ENCODE results near the gene TMPRSS15.

DNA sequence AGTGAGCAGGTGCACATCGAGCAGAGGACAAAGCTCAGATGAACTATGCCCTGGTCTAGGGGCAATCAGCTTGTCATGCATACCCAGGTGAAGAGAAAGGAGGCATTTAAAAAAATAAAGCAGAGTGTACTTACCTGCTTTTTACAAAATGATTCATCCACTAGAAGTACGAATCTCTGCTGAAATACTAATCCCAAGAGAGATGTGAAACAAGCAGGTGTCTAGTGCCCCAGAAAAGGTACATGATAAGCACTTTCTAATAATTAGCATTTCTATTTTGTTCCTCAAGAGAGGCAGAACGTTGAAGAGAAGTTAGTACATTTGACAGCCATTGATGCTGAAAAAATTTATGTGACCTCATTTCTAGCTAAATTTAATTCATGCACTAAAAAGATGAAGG is 127.8 kb downstream of the TMPRSS15 start:
- TF ChIP-seq, protein P1, sequence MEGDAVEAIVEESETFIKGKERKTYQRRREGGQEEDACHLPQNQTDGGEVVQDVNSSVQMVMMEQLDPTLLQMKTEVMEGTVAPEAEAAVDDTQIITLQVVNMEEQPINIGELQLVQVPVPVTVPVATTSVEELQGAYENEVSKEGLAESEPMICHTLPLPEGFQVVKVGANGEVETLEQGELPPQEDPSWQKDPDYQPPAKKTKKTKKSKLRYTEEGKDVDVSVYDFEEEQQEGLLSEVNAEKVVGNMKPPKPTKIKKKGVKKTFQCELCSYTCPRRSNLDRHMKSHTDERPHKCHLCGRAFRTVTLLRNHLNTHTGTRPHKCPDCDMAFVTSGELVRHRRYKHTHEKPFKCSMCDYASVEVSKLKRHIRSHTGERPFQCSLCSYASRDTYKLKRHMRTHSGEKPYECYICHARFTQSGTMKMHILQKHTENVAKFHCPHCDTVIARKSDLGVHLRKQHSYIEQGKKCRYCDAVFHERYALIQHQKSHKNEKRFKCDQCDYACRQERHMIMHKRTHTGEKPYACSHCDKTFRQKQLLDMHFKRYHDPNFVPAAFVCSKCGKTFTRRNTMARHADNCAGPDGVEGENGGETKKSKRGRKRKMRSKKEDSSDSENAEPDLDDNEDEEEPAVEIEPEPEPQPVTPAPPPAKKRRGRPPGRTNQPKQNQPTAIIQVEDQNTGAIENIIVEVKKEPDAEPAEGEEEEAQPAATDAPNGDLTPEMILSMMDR (IDR thresholded peaks at IDR 0.05 in 4 of 5, conservative IDR thresholded peaks at IDR 0.05 in 1 of 5) = no peak
- no peak for TF ChIP-seq POLR2A (IDR thresholded peaks at IDR 0.05)

Measured in gastrocnemius medialis (tissue), 4 donors.